ENCODE results near the gene PDE12. TPM values are rescaled to one million over a fixed set of nuclear protein-coding genes. Genes with fewer than 3 reads are reported as not detected.

PDE12 gene
- 4.4 and 6.7 TPM in 2 replicates for polyA plus RNA-seq

GRCh38 chr3:57555738-57556458 is at the start of gene PDE12:
Gene PDE12, plus strand, starts transcription at chr3:57556274. Its CDS starts 106 bp downstream, at chr3:57556380.

GRCh38 chr3:57544181-57545125 is 11.6 kb upstream of the PDE12 start, which contains the start of gene DNAH12:
Gene DNAH12, minus strand, starts transcription at chr3:57544344. Its CDS starts 1,474 bp downstream, at chr3:57542870.

GRCh38 chr3:57597127-57597923 is 41.3 kb downstream of the PDE12 start, which contains the start of gene ARF4:
Gene ARF4, minus strand, starts transcription at chr3:57597344. Its CDS starts 204 bp downstream, at chr3:57597140.

Other genes starting within 250 kb of the PDE12 start
- gene DNAH12, start 11.9 kb upstream of the PDE12 start, polyA plus RNA-seq: 0.77 TPM in 1 of 2 replicates, not detected in the other
- gene ARF4, start 41.1 kb downstream of the PDE12 start, polyA plus RNA-seq: 135 and 159 TPM in 2 replicates
- 3.2 and 6.3 TPM in 2 replicates for gene DENND6A, start 136.8 kb downstream of the PDE12 start, polyA plus RNA-seq
- gene SLMAP, start 200.0 kb downstream of the PDE12 start, polyA plus RNA-seq: 32.1 and 32.2 TPM in 2 replicates

Data from Purkinje cell (primary cell).